GM18502 (cell line): ENCODE results near the gene AZGP1.
"Not testable (repeated sequence)": the region's sequence is repeated elsewhere in the genome, so short reads cannot be mapped to it uniquely, and the experiment has no call there.

Experiments
- ATAC-seq: cut with Tn5 transposase; IDR thresholded peaks from one replicate; pipeline ENCODE4 v1.9.1; 2021; ENCODE audit warnings: mild to moderate bottlenecking; ENCODE audit not compliant: unreplicated experiment, poor library complexity

Gene AZGP1

GRCh38 chr7:100000239-100000638 is 24.4 kb upstream of the AZGP1 start:
- ATAC-seq = no peak

GRCh38 chr7:99997545-99998137 is 21.8 kb upstream of the AZGP1 start:
- no peak for ATAC-seq

GRCh38 chr7:99996755-99997544 is 21.1 kb upstream of the AZGP1 start:
- no peak for ATAC-seq

DNA sequence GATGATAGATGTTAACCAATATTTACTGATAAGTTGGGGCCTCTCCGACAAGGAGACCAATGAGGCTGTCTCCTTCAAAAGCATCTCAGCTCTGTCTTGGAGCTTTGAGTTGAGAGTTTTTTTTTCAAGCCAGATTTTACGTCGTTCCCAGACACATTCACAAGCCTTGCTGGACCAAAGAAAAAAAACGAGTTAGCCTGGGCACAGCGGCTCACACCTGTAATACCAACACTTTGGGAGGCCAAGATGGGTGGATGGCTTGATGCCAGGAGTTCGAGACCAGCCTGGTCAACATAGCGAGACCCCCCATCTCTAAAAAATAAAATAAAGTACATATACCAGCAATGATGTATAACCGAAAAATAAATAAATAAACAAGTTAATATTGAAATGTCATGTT is 19.0 kb upstream of the AZGP1 start:
- ATAC-seq = no peak

DNA sequence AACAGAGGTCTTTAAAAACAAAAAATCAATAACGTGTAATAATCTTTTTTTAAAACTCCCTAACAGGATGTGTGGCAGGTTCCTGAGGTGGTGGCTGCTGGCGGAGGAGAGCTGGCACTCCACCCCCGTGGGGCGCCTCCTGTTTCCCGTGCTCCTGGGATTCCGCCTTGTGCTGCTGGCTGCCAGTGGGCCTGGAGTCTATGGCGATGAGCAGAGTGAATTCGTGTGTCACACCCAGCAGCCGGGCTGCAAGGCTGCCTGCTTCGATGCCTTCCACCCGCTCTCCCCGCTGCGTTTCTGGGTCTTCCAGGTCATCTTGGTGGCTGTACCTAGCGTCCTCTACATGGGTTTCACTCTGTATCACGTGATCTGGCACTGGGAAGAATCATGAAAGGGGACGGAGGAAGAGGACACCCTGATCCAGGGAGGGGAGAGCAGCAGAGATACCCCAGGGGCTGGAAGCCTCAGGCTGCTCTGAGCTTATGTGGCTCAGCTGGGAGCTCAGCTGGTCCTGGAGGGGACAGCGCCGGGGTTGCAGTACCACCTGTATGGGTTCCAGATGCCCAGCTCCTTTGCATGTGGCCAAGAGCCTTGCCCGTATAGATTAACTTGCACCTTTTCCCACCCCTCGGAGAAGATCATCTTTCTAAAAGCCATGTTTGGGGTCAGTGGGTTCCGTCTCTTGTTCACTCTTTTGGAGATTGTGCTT is 16.7 kb upstream of the AZGP1 start:
- ATAC-seq = no peak

GRCh38 chr7:99991543-99991942 is 15.7 kb upstream of the AZGP1 start:
- not testable (repeated sequence) for ATAC-seq

DNA sequence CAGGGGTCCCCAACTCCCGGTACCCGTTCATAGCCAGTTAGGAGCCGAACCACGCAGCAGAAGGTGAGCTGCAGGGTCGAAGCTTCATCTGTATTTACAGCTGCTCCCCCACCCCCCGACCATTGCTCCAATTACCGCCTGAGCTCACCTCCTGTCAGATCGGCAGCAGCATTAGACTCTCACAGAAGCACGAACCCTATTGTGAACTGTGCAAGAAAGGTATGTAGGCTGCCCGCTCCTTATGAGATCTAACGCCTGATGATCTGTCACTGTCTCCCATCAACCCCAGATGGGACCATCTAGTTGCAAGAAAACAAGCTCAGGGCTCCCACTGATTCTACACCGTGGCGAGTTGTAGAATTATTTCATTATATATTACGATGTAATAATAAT is 14.6 kb upstream of the AZGP1 start:
- no peak for ATAC-seq

DNA sequence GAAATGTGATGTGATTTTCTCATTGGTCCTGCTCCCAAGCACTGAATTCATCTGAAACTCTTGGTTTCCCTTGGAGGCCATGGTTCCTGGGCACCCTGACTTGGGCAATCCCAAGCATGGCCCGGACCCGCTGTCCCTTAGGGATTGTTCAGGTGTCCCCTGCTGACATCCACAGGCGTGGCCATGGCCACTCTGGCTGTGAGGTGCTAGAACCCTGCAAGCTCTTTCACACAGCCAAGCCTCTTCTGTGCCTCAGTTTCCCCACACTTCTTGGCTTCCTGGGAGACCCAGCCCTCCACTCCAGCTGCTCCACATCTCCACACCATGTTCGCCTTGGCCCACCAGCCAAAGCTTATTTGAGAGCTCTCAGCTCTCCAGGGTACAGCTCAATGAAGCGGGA is 12.0 kb upstream of the AZGP1 start:
- ATAC-seq = no peak

DNA sequence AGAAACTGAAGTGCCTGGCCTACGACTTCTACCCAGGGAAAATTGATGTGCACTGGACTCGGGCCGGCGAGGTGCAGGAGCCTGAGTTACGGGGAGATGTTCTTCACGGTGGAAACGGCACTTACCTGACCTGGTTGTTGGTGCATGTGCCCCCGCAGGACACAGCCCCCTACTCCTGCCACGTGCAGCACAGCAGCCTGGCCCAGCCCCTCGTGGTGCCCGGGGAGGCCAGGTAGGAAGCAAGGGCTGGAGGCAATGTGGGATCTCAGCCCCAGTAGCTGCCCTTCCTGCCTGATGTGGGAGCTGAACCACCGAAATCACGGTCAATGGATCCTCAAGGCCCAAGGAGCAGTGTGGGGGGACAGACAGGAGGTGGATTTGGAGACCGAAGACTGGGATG is 11.5 kb upstream of the AZGP1 start:
- ATAC-seq = not testable (repeated sequence)

- ATAC-seq = no peak
These were observed 8.8 kb upstream of the AZGP1 start for GRCh38 chr7:99984593-99984992.

GRCh38 chr7:99981066-99981465 is 5.2 kb upstream of the AZGP1 start:
- not testable (repeated sequence) for ATAC-seq

DNA sequence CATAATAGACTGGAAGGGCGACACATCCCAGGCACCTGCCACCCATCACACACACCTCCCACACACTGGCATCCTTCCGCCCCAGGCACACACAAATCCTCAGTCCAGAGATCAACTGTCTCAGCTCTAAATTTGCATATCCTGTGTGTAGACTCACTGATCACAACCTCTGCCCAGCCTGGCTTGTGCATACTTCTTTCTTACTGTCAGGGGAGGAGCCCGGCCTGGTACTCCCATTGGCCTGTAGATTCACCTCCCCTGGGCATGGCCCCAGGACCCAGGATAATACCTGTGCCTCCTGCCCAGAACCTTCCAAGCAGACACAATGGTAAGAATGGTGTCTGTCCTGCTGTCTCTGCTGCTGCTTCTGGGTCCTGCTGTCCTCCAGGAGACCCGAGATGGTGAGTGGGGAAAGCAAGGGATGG is 4.6 kb upstream of the AZGP1 start:
- not testable (repeated sequence) for ATAC-seq

DNA sequence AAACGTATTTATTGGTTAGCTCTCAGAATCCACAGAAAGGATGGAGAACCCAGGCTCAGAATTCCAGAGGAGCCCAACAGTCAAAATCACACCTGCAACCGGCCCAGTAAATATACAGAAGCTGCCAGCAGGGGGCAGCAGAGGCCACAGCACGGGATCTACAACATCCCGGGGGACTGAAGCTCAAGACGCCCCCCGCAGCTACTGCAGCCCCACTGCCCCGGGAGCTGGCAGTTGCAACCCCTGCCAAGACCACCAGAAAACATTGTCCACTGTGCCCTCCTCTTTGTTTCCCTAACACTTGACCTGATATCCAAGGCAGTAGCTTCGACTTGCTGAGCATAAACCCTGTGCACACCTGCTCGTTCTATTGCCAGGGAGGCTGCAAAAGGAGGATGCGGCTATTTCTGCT is 4.0 kb upstream of the AZGP1 start:
- ATAC-seq = not testable (repeated sequence)

GRCh38 chr7:99976626-99977025 is 795 bp upstream of the AZGP1 start:
- no peak for ATAC-seq

- no peak for ATAC-seq
These were observed 1.1 kb downstream of the AZGP1 start for GRCh38 chr7:99974681-99975080.

DNA sequence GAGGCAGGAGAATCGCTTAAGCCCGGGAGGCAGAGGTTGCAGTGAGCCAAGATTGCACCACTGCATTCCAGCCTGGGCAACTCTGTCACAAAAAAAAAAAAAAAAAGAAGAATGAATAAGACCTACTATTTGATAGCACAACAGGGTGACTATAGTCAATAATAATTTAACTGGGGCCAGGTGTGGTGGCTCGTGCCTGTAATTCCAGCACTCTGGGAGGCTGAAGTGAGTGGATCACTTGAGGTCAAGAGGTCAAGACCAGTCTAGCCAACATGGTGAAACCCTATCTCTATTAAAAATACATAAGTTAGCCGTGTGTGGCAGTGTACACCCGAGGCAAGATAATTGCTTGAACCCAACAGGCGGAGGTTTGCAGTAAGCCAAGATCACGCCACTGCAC is 2.0 kb downstream of the AZGP1 start:
- ATAC-seq = not testable (repeated sequence)

DNA sequence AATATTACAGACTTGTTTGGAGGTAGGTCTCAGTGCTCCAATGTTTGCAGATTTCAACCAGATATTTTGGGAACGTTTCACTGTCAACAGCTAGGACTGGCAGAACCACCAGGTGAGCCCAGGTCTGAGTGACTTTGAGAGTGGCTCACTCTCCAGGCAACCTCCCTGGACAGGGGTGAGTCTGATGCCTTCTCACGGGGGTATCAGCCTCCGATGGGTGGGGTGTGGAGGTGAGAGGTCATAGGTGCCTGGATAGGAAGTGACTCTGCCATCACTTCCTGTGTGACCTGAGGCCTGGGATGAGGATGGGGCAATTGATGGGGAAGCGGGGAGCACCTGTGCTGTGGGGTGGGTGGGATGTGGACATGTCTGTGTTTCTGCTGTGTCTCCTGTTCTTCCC is 4.6 kb downstream of the AZGP1 start:
- no peak for ATAC-seq

- ATAC-seq = not testable (repeated sequence)
These were observed 6.0 kb downstream of the AZGP1 start for GRCh38 chr7:99969813-99970212.

GRCh38 chr7:99969298-99969697 is 6.5 kb downstream of the AZGP1 start:
- ATAC-seq = no peak

- ATAC-seq = no peak
These were observed 17.1 kb downstream of the AZGP1 start for GRCh38 chr7:99958564-99959227.

DNA sequence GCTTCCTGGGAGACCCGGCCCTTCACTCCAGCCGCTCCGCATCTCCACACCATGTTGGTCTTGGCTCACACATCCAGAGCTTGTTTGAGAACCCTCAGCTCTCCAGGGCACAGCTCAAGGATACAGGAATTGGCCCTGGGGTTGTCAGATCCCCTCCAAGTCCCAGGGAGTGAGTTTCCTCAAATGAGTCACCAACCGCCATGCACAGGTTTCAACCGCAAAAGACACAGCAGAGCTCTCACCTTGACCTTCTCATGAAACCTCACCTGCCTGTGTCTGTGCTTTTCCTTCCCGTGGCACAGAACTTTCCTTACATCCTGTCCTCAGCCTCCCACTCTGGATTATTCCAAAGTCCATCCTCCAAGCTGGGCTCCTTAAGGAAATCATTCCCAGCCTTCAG is 20.6 kb downstream of the AZGP1 start:
- no peak for ATAC-seq
